Fibroblast of pulmonary artery (primary cell): Measurements from ENCODE around the gene GNAL.
A peak's percentile ranks its signal among the peaks of the same experiment; 100 is the strongest.

Experiments
- DNase-seq: peaks from one replicate; pipeline ENCODE4 v3.0.0-alpha.2; 2010; ENCODE audit warnings: low read depth
- H3K4me3 ChIP-seq: replicated peaks from 2 replicates; pipeline ENCODE4 v1.5.1; 2011; ENCODE audit warnings: low read depth, mild to moderate bottlenecking, control low read depth, low read length, moderate library complexity
- TF ChIP-seq, protein P1 (sequence below): IDR thresholded peaks from 2 replicates; pipeline ENCODE4 v1.5.1; 2011; ENCODE audit warnings: mild to moderate bottlenecking, control low read depth, low read length, inconsistent platforms; ENCODE audit errors: missing control alignments

GNAL gene

DNA sequence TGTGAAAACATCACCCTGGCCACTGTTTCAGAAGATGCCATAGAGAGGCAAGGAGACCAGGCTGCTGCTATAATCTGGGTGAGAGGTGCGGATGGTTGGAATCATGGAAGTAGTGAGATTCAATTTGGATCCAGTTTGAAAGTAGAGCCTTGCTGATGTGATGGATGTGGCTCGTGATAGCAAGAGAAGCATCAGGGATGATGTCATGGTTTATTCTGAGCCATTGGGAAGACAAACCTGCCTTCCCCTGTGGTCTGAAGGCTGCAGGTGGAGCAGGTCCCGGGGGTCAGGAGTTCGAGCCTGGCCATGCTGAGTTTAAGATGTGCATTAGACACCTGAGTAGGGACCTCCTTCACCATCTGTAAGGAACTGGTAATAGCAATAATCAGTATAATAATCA, 112.5 kb downstream of the GNAL start:
- DNase-seq = no peak
- TF ChIP-seq, protein P1, sequence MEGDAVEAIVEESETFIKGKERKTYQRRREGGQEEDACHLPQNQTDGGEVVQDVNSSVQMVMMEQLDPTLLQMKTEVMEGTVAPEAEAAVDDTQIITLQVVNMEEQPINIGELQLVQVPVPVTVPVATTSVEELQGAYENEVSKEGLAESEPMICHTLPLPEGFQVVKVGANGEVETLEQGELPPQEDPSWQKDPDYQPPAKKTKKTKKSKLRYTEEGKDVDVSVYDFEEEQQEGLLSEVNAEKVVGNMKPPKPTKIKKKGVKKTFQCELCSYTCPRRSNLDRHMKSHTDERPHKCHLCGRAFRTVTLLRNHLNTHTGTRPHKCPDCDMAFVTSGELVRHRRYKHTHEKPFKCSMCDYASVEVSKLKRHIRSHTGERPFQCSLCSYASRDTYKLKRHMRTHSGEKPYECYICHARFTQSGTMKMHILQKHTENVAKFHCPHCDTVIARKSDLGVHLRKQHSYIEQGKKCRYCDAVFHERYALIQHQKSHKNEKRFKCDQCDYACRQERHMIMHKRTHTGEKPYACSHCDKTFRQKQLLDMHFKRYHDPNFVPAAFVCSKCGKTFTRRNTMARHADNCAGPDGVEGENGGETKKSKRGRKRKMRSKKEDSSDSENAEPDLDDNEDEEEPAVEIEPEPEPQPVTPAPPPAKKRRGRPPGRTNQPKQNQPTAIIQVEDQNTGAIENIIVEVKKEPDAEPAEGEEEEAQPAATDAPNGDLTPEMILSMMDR = no peak
- no peak overlapping the region for H3K4me3 ChIP-seq

GRCh38 chr18:11802158-11802557, 113.1 kb downstream of the GNAL start:
- no peak for DNase-seq
- TF ChIP-seq, protein P1 = no peak
- H3K4me3 ChIP-seq = no peak overlapping the region

GRCh38 chr18:11802586-11802985, 113.5 kb downstream of the GNAL start:
- TF ChIP-seq, protein P1 = no peak
- DNase-seq = no peak
- H3K4me3 ChIP-seq = no peak overlapping the region

DNA sequence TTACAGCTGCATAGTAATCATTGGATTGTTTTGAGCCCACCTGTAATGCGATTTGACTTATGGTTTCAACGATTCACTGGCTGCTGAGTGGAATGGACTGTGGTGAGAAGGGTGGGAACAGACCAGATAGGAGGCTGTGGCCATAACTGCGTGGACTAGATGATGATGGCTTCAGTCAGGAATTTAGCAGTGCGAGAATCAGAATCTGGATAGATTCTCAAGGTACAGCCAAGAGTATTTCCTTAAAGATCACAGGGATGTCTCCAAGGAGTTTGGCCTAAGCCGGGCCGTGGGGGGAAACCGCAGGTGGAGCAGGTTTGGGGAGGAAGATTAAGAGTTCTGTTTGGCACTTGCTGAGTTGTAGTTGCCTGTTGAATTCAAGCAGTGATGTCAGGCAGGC, 118.2 kb downstream of the GNAL start:
- no peak for DNase-seq
- H3K4me3 ChIP-seq = no peak overlapping the region
- TF ChIP-seq, protein P1 = no peak

DNA sequence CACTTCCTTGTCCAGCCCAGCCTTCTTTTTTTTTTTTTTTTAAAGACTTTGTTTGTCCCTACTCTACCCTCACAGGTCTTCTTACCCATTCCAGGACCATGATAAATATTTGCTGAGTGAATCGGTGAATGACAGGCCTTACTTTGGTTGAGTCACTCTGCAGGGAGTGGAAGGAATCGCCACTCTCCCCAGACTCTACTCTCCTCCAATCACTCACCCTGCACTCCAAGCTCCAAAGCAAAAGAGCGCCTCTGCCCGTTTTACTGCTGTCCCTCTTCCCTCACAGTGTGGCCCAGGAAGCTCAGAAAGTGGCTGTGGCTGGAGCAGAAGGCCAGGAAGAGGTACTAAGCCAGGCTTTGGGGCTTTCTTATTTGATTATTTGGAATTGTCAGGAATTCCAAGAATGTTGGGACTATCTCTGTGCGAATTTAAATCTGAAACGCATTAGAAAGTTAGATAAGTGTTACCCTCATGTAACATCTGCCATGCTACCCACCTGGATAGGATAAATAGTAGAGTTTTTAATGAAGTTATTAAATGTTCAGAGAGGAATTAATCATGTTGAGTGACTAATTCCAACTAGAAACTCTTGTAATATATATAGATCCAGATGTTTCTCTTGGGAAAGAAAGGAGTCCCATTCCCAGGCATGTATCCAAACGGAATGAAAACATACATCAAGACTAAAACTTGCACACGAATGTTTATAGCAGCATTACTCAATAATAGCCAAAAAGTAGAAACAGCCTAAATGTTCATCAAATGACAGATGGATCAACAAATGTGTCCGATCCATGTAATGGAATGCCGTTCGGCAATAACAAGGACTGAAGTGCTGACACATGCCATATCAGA, 119.2 kb downstream of the GNAL start:
- TF ChIP-seq, protein P1 = no peak
- no peak overlapping the region for H3K4me3 ChIP-seq
- peak; percentile 7 for DNase-seq

GRCh38 chr18:11809895-11810294, 120.8 kb downstream of the GNAL start:
- no peak overlapping the region for H3K4me3 ChIP-seq
- no peak for DNase-seq
- TF ChIP-seq, protein P1 = no peak

DNA sequence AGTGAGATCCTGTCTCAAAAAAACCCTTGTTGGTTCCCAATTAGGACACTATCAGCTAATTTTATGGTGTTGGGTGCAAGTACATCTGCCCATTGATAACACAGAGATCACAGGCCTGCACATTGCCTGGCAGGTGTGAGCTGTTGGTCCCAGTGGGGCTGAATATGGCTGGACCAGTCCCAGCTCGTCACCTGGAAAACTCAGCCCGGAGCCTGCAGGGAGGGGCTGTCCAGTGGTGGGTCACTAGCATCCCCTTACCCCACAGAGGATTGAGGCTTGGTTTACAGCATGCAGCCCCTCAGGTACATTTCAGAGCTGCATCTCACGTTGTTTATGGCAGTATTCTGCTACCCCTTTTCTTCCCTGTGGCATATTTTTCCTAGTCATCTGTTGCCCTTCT, 121.3 kb downstream of the GNAL start:
- TF ChIP-seq, protein P1 = no peak
- H3K4me3 ChIP-seq = no peak overlapping the region
- DNase-seq = no peak
